ENCODE measurements around the gene BAG1. TPM values are rescaled to one million over a fixed set of nuclear protein-coding genes. Genes with fewer than 3 reads are reported as not detected.

The BAG1 gene
- total RNA-seq, 1 donor from 2014 or later: 116 TPM

DNA sequence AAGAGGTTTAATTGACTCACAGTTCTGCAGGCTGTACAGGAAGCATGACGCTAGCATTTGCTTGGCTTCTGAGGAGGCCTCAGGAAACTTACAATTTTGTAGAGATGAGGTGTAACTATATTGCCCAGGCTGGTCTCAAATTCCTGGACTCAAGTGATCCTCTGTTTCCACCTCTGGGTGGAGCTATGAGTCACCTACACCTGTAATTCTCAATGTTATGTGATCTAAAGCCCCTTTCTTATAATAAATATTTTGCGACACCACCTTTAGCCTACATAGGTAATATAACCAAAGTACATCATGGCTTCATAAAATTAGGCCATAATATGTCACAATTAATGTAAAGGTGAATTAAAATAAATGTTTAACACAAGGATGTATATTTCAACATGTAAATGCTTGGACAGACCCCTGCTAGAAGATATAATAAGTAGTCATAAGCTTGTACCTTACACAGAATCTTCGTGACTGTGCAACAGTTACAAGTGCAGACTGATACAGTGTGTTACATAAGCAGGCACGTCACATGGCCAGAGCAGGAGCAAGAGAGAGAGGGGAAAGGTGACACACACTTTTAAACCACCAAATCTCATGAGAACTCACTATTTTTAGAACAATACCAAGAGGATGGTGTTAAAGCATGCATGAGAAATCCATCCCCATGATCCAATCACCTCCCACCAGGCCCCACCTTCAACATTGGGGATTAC, 54.3 kb downstream of the BAG1 start:
- no peak overlapping the region for H3K4me3 ChIP-seq
- no peak overlapping the region for H3K27ac ChIP-seq
- intact Hi-C loops (cut with DNase I): no loop called here
- no peak for DNase-seq
- no peaks in the 10 kb centered on the region for H3K4me1 ChIP-seq
- no peaks in the 10 kb centered on the region for H3K9me3 ChIP-seq
- ATAC-seq: peak; percentile 17
- TF ChIP-seq, protein P1, sequence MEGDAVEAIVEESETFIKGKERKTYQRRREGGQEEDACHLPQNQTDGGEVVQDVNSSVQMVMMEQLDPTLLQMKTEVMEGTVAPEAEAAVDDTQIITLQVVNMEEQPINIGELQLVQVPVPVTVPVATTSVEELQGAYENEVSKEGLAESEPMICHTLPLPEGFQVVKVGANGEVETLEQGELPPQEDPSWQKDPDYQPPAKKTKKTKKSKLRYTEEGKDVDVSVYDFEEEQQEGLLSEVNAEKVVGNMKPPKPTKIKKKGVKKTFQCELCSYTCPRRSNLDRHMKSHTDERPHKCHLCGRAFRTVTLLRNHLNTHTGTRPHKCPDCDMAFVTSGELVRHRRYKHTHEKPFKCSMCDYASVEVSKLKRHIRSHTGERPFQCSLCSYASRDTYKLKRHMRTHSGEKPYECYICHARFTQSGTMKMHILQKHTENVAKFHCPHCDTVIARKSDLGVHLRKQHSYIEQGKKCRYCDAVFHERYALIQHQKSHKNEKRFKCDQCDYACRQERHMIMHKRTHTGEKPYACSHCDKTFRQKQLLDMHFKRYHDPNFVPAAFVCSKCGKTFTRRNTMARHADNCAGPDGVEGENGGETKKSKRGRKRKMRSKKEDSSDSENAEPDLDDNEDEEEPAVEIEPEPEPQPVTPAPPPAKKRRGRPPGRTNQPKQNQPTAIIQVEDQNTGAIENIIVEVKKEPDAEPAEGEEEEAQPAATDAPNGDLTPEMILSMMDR (IDR thresholded peaks at IDR 0.05): no peak
- H3K36me3 ChIP-seq: no peaks in the 10 kb centered on the region
- H3K27me3 ChIP-seq: no peaks in the 10 kb centered on the region

GRCh38 chr9:33209394-33209793, 55.1 kb downstream of the BAG1 start:
- no peak for DNase-seq
- no peaks in the 10 kb centered on the region for H3K9me3 ChIP-seq
- intact Hi-C loops (cut with DNase I): no loop called here
- TF ChIP-seq, protein P1 (IDR thresholded peaks at IDR 0.05): no peak
- H3K27me3 ChIP-seq: no peaks in the 10 kb centered on the region
- H3K4me3 ChIP-seq: no peak overlapping the region
- H3K4me1 ChIP-seq: no peaks in the 10 kb centered on the region
- no peak for ATAC-seq
- no peak overlapping the region for H3K27ac ChIP-seq
- no peaks in the 10 kb centered on the region for H3K36me3 ChIP-seq

- Histone ChIP-seq H3K4me1 (peaks cover 4% of the 10 kb centered on the region), H3K27ac (no peak overlapping the region), H3K27me3 (no peaks in the 10 kb centered on the region), H3K9me3 (no peaks in the 10 kb centered on the region), H3K36me3 (no peaks in the 10 kb centered on the region), H3K4me3 (no peak overlapping the region)
- intact Hi-C loops (cut with DNase I): no loop called here
- DNase-seq (no peak), ATAC-seq (peak; percentile 82)
- TF ChIP-seq, protein P1 (IDR thresholded peaks at IDR 0.05): no peak
Measured at GRCh38 chr9:33202552-33203201, 61.8 kb downstream of the BAG1 start.

Other genes starting within 250 kb of the BAG1 start
- gene DNAJA1, start 239.4 kb downstream of the BAG1 start, total RNA-seq: 125 TPM
- gene SMU1, start 188.0 kb downstream of the BAG1 start, total RNA-seq: 19.2 TPM
- gene B4GALT1, start 97.4 kb downstream of the BAG1 start, total RNA-seq: 80.1 TPM
- not detected for gene SPINK4, start 24.5 kb downstream of the BAG1 start, total RNA-seq
- 77.8 TPM for gene CHMP5, start 341 bp upstream of the BAG1 start, total RNA-seq
- 45.0 TPM for gene NFX1, start 25.8 kb upstream of the BAG1 start, total RNA-seq
- gene AQP7, start 137.9 kb upstream of the BAG1 start, total RNA-seq: 2.4 TPM
- 352 TPM for gene AQP3, start 182.9 kb upstream of the BAG1 start, total RNA-seq
- 36.4 TPM for gene NOL6, start 209.2 kb upstream of the BAG1 start, total RNA-seq